Omental fat pad (tissue), 4 donors: Measurements from ENCODE around the gene LHX4. TPM values are rescaled to one million over a fixed set of nuclear protein-coding genes. Genes with fewer than 3 reads are reported as not detected.

Source experiments
- ATAC-seq: fragments of 150-250 bp; one replicate; pipeline ENCODE4 v1.9.1; 2016; ENCODE audit warnings: mild to moderate bottlenecking, moderate library complexity; ENCODE audit not compliant: low FRiP score
- DNase-seq: peaks from one replicate; pipeline ENCODE4 v3.0.0-alpha.2; 2019; ENCODE audit warnings: low spot score
- CTCF ChIP-seq, 3 donors: fragments of 450-650 bp; IDR thresholded peaks; one replicate each; pipeline ENCODE4 v1.5.1; 2016 to 2017; ENCODE audit warnings: antibody characterized with exemption in 3 of 3, mild to moderate bottlenecking in 3 of 3, moderate library complexity in 2 of 3
- total RNA-seq, 4 donors: library from RNA; depleted of rRNA; stranded (reverse); fragments of >200 nt; gene quantifications; one replicate each; pipeline ENCODE4 v1.1.0, GENCODE V29; 2016

LHX4 gene
- total RNA-seq, 4 donors from 2014 or later: 0.16 to 0.28 TPM; not detected in 2

DNA sequence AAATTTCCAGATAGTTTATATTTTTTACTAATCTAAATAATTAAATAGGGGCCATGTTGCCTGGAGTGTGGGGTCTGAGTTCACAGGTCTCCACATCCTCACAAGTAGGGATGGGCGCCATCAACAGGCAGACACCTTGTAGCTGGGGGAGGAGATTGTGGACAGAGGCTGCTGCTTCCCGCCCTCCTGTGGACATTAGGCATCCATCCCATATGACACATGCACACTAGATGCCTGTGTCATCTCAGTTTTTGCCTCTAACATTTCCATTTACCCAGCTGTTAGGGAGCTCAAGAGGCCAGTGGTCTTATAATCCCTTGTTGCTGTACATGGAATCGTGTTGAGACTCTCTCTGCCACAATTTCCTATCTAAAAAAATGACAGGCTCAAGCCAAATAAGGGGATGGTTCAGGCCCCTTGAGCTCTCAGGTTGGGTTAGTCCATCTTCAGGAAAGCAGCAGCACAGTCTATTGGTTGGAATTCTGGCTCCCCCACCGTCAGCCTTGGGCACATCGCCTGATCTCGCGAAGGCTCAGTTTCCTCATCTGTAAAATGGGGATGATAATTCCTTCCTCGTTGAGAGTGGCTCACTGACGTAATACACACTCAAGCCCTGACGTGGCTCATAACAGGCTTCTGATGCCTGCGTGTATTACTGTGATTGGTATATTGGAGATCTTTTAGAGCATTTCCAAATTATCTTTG is 13.6 kb downstream of the LHX4 start:
- ATAC-seq (no peak), DNase-seq (no peak)
- no peak for TF ChIP-seq CTCF (IDR thresholded peaks at IDR 0.05)

GRCh38 chr1:180244840-180245239 is 14.8 kb downstream of the LHX4 start:
- ATAC-seq (no peak), DNase-seq (no peak)
- no peak for TF ChIP-seq CTCF (IDR thresholded peaks at IDR 0.05)

GRCh38 chr1:180246579-180246978 is 16.5 kb downstream of the LHX4 start:
- TF ChIP-seq CTCF (IDR thresholded peaks at IDR 0.05): no peak
- DNase-seq (no peak), ATAC-seq (no peak)

DNA sequence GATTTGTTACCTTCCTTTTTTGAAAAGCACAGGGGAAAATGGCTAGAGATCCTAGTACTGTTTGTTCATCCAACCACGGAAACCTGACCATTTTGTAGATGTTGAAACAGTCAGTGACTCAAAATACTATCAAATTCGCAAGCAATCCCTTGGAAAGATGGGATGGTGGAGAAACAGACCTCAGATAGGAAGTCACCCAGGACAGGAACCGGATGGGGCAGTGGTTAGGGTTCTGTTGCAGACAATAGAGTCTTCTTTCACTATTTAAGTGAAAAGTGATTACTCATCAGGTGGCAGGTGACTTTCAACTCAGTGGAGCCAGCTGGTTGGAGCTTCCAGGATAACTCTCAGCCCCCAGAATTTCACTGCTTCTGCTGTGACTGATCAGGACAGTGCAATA is 17.0 kb downstream of the LHX4 start:
- ATAC-seq: no peak
- no peak for TF ChIP-seq CTCF (IDR thresholded peaks at IDR 0.05)
- DNase-seq: no peak

- DNase-seq: no peak
- TF ChIP-seq CTCF (IDR thresholded peaks at IDR 0.05): no peak
Measured at GRCh38 chr1:180247580-180247979, 17.5 kb downstream of the LHX4 start.

DNA sequence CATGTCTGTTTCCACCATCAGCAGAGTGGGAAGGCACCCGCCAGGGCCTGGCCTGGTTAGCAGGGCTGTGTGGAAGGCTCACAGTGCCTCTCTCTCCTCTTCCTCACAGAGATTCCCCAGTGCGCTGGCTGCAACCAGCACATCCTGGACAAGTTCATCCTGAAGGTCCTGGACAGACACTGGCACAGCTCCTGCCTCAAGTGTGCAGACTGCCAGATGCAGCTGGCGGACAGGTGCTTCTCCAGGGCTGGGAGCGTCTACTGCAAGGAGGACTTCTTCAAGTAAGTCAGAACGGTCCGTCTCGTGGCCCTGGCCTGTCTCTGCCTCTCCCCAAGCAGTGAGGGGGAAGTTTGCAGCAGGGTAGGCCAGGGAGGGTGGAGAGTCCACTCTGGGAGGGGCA is 18.1 kb downstream of the LHX4 start:
- ATAC-seq (no peak), DNase-seq (no peak)
- no peak for TF ChIP-seq CTCF (IDR thresholded peaks at IDR 0.05)

More at GRCh38 chr1:180247580-180247979, 17.5 kb downstream of the LHX4 start:
- ATAC-seq: no peak
